Esophagus muscularis mucosa (tissue), 3 donors: Measurements from ENCODE around the gene PAXX.

Source experiments
- POLR2A ChIP-seq: fragments of 450-650 bp; IDR thresholded peaks from one replicate; pipeline ENCODE4 v1.6.1; 2017; ENCODE audit warnings: antibody characterized with exemption, moderate library complexity, mild to moderate bottlenecking, low read depth
- POLR2AphosphoS5 ChIP-seq, 2 donors: sonication (generic); formaldehyde crosslinking; IDR thresholded peaks; one replicate each; pipeline ENCODE4 v1.6.1; 2017; ENCODE audit warnings: antibody characterized with exemption in 2 of 2
- TF ChIP-seq, protein P1 (sequence below), 3 experiments: fragments of 200-600 bp in 2 of 3; fragments of 450-650 bp in 1 of 3; sonication (generic) in 2 of 3; IDR thresholded peaks; one replicate each; pipeline ENCODE4 v1.5.1; 2017 to 2019; ENCODE audit warnings: antibody characterized with exemption in 3 of 3, mild to moderate bottlenecking in 2 of 3, moderate library complexity in 1 of 3

DNA sequence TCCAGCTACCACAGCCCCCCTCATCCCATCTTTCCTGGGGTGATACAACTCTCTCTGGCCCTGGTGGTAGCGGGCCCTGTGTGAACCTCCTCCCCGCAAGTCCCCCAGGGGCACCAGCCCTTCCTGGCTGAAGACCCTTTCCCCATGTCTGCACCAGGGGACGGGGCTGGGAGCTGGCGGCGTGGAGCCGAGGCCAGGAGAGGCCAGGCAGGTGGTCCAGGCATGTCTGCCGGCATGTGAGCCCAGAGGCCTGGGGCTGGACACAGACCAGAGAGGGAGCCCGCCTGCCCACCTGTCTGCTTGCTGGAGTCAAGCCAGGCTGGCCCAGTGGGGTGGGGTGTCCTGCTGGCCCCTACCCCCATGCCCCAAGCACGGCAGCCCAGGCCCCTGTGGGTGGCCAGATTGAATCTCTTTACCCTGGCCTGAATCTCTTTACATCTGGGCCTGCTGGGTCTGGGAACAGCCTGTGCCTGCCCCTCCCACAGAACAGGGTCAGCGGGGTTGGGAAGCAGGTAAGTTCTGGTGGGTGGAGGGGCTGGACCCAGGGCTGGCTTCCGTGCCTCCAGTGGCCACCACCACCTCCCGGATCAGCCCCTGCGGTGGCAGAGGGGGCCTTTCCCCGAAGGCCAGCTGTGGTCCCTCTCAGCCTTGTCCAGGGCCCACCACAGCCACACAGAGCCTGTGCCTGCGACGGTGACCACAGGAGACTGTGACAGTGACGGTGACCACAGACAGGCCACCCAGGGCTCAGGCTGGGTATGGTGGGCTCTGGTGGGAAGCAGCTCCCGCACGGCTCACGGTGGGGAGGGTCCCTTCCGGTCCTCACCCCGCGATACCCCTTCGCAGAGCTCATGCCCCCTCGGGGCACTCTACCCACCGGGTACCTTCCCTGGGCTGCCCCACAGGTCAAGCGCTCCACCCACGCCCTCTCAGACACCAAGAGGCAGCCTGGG is 33.0 kb upstream of the PAXX start:
- TF ChIP-seq, protein P1, sequence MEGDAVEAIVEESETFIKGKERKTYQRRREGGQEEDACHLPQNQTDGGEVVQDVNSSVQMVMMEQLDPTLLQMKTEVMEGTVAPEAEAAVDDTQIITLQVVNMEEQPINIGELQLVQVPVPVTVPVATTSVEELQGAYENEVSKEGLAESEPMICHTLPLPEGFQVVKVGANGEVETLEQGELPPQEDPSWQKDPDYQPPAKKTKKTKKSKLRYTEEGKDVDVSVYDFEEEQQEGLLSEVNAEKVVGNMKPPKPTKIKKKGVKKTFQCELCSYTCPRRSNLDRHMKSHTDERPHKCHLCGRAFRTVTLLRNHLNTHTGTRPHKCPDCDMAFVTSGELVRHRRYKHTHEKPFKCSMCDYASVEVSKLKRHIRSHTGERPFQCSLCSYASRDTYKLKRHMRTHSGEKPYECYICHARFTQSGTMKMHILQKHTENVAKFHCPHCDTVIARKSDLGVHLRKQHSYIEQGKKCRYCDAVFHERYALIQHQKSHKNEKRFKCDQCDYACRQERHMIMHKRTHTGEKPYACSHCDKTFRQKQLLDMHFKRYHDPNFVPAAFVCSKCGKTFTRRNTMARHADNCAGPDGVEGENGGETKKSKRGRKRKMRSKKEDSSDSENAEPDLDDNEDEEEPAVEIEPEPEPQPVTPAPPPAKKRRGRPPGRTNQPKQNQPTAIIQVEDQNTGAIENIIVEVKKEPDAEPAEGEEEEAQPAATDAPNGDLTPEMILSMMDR (IDR thresholded peaks at IDR 0.05), result no peak
- TF ChIP-seq POLR2A, result no peak
- no peak for TF ChIP-seq POLR2AphosphoS5 (IDR thresholded peaks at IDR 0.05)
